ENCODE data around the gene GPR3. TPM values are rescaled to one million over a fixed set of nuclear protein-coding genes. Genes with fewer than 3 reads are reported as not detected.

GPR3 gene
- total and polyA plus RNA-seq, 2 of the 13 experiments (the other 11 are each of a cell fraction or from before 2014, with no cell fraction given): 1.00 to 2.6 TPM

- TF ChIP-seq, protein P1, sequence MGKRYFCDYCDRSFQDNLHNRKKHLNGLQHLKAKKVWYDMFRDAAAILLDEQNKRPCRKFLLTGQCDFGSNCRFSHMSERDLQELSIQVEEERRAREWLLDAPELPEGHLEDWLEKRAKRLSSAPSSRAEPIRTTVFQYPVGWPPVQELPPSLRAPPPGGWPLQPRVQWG (CRISPR knock-in tag; IDR thresholded peaks at IDR 0.05; ENCODE audit: borderline replicate concordance, low read depth): no peak
- 0 out of 2 replicates have a peak, but pooled peaks have one; percentile 37 for TF ChIP-seq ZNF788 (CRISPR knock-in tag; IDR thresholded peaks at IDR 0.05; ENCODE audit: borderline replicate concordance)
- 0 out of 2 replicates have a peak, but pooled peaks have one; percentile 40 for TF ChIP-seq EED (CRISPR knock-in tag; IDR thresholded peaks at IDR 0.05)
- no peak; the same call in 1 of the 2 replicates for TF ChIP-seq ZMYM4 (CRISPR knock-in tag; IDR thresholded peaks at IDR 0.05)
- TF ChIP-seq GZF1 (CRISPR knock-in tag; IDR thresholded peaks at IDR 0.05): no peak; the same call in 1 of the 2 replicates
- TF ChIP-seq ISX (CRISPR knock-in tag; conservative IDR thresholded peaks at IDR 0.05): no peak
- TF ChIP-seq HDAC2 (CRISPR knock-in tag; IDR thresholded peaks at IDR 0.05): no peak
- TF ChIP-seq, protein P2, sequence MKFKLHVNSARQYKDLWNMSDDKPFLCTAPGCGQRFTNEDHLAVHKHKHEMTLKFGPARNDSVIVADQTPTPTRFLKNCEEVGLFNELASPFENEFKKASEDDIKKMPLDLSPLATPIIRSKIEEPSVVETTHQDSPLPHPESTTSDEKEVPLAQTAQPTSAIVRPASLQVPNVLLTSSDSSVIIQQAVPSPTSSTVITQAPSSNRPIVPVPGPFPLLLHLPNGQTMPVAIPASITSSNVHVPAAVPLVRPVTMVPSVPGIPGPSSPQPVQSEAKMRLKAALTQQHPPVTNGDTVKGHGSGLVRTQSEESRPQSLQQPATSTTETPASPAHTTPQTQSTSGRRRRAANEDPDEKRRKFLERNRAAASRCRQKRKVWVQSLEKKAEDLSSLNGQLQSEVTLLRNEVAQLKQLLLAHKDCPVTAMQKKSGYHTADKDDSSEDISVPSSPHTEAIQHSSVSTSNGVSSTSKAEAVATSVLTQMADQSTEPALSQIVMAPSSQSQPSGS (CRISPR knock-in tag; IDR thresholded peaks at IDR 0.05): 0 out of 2 replicates have a peak, but pooled peaks have one; percentile 27
- TF ChIP-seq ZNF615 (CRISPR knock-in tag; IDR thresholded peaks at IDR 0.05; ENCODE audit: borderline replicate concordance): no peak
- 0 out of 2 replicates have a peak, but pooled peaks have one; percentile 22 for TF ChIP-seq RARA (CRISPR knock-in tag; IDR thresholded peaks at IDR 0.05)
- no peak for TF ChIP-seq FOXP1 (IDR thresholded peaks at IDR 0.05)
- TF ChIP-seq FOXP1 (CRISPR knock-in tag; IDR thresholded peaks at IDR 0.05): no peak
- TF ChIP-seq YY1 (IDR thresholded peaks at IDR 0.05; ENCODE audit: insufficient read depth, insufficient replicate concordance, low read depth, low read length): peak; percentile 68
- TF ChIP-seq ZNF691 (CRISPR knock-in tag; IDR thresholded peaks at IDR 0.05; ENCODE audit: borderline replicate concordance, low read depth): no peak
- TF ChIP-seq NR2F1 (CRISPR knock-in tag; IDR thresholded peaks at IDR 0.05): peak in 1 of 2 experiments; percentile 66; a peak in 2 of 4 replicates
- no peak for TF ChIP-seq GATAD2A (CRISPR knock-in tag; IDR thresholded peaks at IDR 0.05)
- TF ChIP-seq ZNF670 (CRISPR knock-in tag; IDR thresholded peaks at IDR 0.05; ENCODE audit: borderline replicate concordance): no peak
- no peak for TF ChIP-seq ZNF207 (IDR thresholded peaks at IDR 0.05; ENCODE audit: borderline replicate concordance)
- TF ChIP-seq, protein P3, sequence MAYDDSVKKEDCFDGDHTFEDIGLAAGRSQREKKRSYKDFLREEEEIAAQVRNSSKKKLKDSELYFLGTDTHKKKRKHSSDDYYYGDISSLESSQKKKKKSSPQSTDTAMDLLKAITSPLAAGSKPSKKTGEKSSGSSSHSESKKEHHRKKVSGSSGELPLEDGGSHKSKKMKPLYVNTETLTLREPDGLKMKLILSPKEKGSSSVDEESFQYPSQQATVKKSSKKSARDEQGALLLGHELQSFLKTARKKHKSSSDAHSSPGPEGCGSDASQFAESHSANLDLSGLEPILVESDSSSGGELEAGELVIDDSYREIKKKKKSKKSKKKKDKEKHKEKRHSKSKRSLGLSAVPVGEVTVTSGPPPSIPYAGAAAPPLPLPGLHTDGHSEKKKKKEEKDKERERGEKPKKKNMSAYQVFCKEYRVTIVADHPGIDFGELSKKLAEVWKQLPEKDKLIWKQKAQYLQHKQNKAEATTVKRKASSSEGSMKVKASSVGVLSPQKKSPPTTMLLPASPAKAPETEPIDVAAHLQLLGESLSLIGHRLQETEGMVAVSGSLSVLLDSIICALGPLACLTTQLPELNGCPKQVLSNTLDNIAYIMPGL (CRISPR knock-in tag; IDR thresholded peaks at IDR 0.05; ENCODE audit: borderline replicate concordance in 1 of 2, low read depth in 1 of 2): peak; percentile 37 to 61; a peak in 1 of 4 replicates
- TF ChIP-seq ZBTB42 (CRISPR knock-in tag; IDR thresholded peaks at IDR 0.05): no peak
- TF ChIP-seq ZNF441 (CRISPR knock-in tag; IDR thresholded peaks at IDR 0.05; ENCODE audit: borderline replicate concordance): no peak
- TF ChIP-seq ZNF891 (CRISPR knock-in tag; IDR thresholded peaks at IDR 0.05): no peak
- peak; percentile 39; the same call in 1 of the 2 replicates for TF ChIP-seq MTA1 (CRISPR knock-in tag; IDR thresholded peaks at IDR 0.05; ENCODE audit: borderline replicate concordance)
- TF ChIP-seq HNF4G (IDR thresholded peaks at IDR 0.05; ENCODE audit: borderline replicate concordance, low read depth, low read length): 0 out of 2 replicates have a peak, but pooled peaks have one; percentile 27
- TF ChIP-seq HNF4G (CRISPR knock-in tag; IDR thresholded peaks at IDR 0.05; ENCODE audit: borderline replicate concordance, low read depth): no peak
- TF ChIP-seq ZNF652 (CRISPR knock-in tag; IDR thresholded peaks at IDR 0.05; ENCODE audit: borderline replicate concordance, low read depth): no peak
These were observed 43.3 kb upstream of the GPR3 start (continued) for GRCh38 chr1:27348861-27349783.
